Measurements from ENCODE around the gene AKAP7.

Gene AKAP7

GRCh38 chr6:131255434-131255833 is 120.2 kb downstream of the AKAP7 start:
- CTCF ChIA-PET = interaction anchor here (0.9 kb wide), 1 partner anchor 373 kb away, joined by 3 read pairs; no protein-coding TSS in a partner anchor
- H3K27ac ChIP-seq (ENCODE audit: extremely low read depth, low read depth, low read length) = no peak overlapping the region
- no peaks in the 10 kb centered on the region for H3K9me3 ChIP-seq (ENCODE audit: control insufficient read depth, insufficient read depth, low read depth, low read length)
- POLR2A ChIA-PET = no interaction called here
- H3K36me3 ChIP-seq (ENCODE audit: control insufficient read depth in 2 of 2, insufficient read depth in 1 of 2, low read length in 2 of 2) = no peaks in the 10 kb centered on the region
- TF ChIP-seq ZNF571 (tag by site-specific recombination; IDR thresholded peaks at IDR 0.05) (no peak), ZNF473 (tag by site-specific recombination; IDR thresholded peaks at IDR 0.05) (no peak), ZNF707 (tag by site-specific recombination; IDR thresholded peaks at IDR 0.05) (no peak), ZNF677 (tag by site-specific recombination; IDR thresholded peaks at IDR 0.05) (no peak), ZNF544 (tag by site-specific recombination; IDR thresholded peaks at IDR 0.05) (no peak), ZBTB6 (tag by site-specific recombination; IDR thresholded peaks at IDR 0.05) (no peak), KLF1 (tag by site-specific recombination; IDR thresholded peaks at IDR 0.05) (no peak), ZNF416 (tag by site-specific recombination; IDR thresholded peaks at IDR 0.05) (no peak), ZXDB (tag by site-specific recombination; IDR thresholded peaks at IDR 0.05) (no peak)
- H3K4me3 ChIP-seq (ENCODE audit: low read depth, low read length) = no peak overlapping the region
- peaks cover 24% of the 10 kb centered on the region for H3K4me1 ChIP-seq (ENCODE audit: control insufficient read depth, insufficient read depth, low read length)

GRCh38 chr6:131255911-131256310 is 120.6 kb downstream of the AKAP7 start:
- Histone ChIP-seq H3K9me3 (ENCODE audit: control insufficient read depth, insufficient read depth, low read depth, low read length) (no peaks in the 10 kb centered on the region), H3K36me3 (ENCODE audit: control insufficient read depth in 2 of 2, insufficient read depth in 1 of 2, low read length in 2 of 2) (no peaks in the 10 kb centered on the region), H3K4me1 (ENCODE audit: control insufficient read depth, insufficient read depth, low read length) (peaks cover 24% of the 10 kb centered on the region), H3K4me3 (ENCODE audit: low read depth, low read length) (no peak overlapping the region), H3K27ac (ENCODE audit: extremely low read depth, low read depth, low read length) (no peak overlapping the region)
- POLR2A ChIA-PET = no interaction called here
- CTCF ChIA-PET = interaction anchor here (0.9 kb wide), 1 partner anchor 373 kb away, joined by 3 read pairs; no protein-coding TSS in a partner anchor
- TF ChIP-seq GLIS1 (tag by site-specific recombination; IDR thresholded peaks at IDR 0.05) (peak; percentile 14; the same call in 1 of the 2 replicates), TCF7L2 (IDR thresholded peaks at IDR 0.05; ENCODE audit: borderline replicate concordance, low read depth, low read length) (no peak), ZNF776 (tag by site-specific recombination; IDR thresholded peaks at IDR 0.05; ENCODE audit: borderline replicate concordance) (no peak), ZNF394 (tag by site-specific recombination; IDR thresholded peaks at IDR 0.05; ENCODE audit: borderline replicate concordance) (no peak), SALL2 (tag by site-specific recombination; IDR thresholded peaks at IDR 0.05; ENCODE audit: borderline replicate concordance) (no peak)

- Histone ChIP-seq H3K27ac (ENCODE audit: extremely low read depth, low read depth, low read length) (no peak overlapping the region), H3K4me3 (ENCODE audit: low read depth, low read length) (no peak overlapping the region), H3K9me3 (ENCODE audit: control insufficient read depth, insufficient read depth, low read depth, low read length) (no peaks in the 10 kb centered on the region), H3K36me3 (ENCODE audit: control insufficient read depth in 2 of 2, insufficient read depth in 1 of 2, low read length in 2 of 2) (no peaks in the 10 kb centered on the region), H3K4me1 (ENCODE audit: control insufficient read depth, insufficient read depth, low read length) (peaks cover 24% of the 10 kb centered on the region)
- POLR2A ChIA-PET = no interaction called here
- CTCF ChIA-PET = no interaction called here
- TF ChIP-seq ZBTB7A (tag by site-specific recombination; IDR thresholded peaks at IDR 0.05; ENCODE audit: low read depth) (no peak), ZNF704 (tag by site-specific recombination; IDR thresholded peaks at IDR 0.05) (no peak), ZBTB10 (tag by site-specific recombination; IDR thresholded peaks at IDR 0.05) (no peak), ZNF645 (tag by site-specific recombination; IDR thresholded peaks at IDR 0.05) (no peak), ZNF677 (tag by site-specific recombination; IDR thresholded peaks at IDR 0.05) (no peak), PRDM6 (tag by site-specific recombination; IDR thresholded peaks at IDR 0.05) (no peak), ZNF132 (tag by site-specific recombination; IDR thresholded peaks at IDR 0.05; ENCODE audit: borderline replicate concordance) (no peak), ZIC2 (tag by site-specific recombination; IDR thresholded peaks at IDR 0.05) (no peak), ZNF214 (tag by site-specific recombination; IDR thresholded peaks at IDR 0.05; ENCODE audit: borderline replicate concordance) (no peak), ZNF670 (tag by site-specific recombination; IDR thresholded peaks at IDR 0.05; ENCODE audit: low read depth) (no peak)
Measured at GRCh38 chr6:131257104-131257503, 121.8 kb downstream of the AKAP7 start.
